GM19239 (cell line): ENCODE data around the gene SLC31A2.
A peak's percentile ranks its signal among the peaks of the same experiment; 100 is the strongest.
"Not testable (repeated sequence)": the region's sequence is repeated elsewhere in the genome, so short reads cannot be mapped to it uniquely, and the experiment has no call there.

Source experiments
- DNase-seq: peaks from one replicate; pipeline ENCODE4 v3.0.0; 2011; ENCODE audit warnings: low spot score; ENCODE audit not compliant: insufficient read length
- FAIRE-seq: peaks from 2 replicates; lab custom pipeline; 2011; peaks lifted over from hg19 to GRCh38; lab: Jason Lieb, UNC

Gene SLC31A2

GRCh38 chr9:113150670-113151611, at the start of gene SLC31A2:
TSS of gene SLC31A2 (plus strand) at chr9:113151007. CDS start at chr9:113151075, 68 bp downstream.
- peak; percentile 85 for DNase-seq
- FAIRE-seq: peak; percentile 39

- not testable (repeated sequence) for FAIRE-seq, DNase-seq
Measured at GRCh38 chr9:113105345-113105744, 45.5 kb upstream of the SLC31A2 start.

DNA sequence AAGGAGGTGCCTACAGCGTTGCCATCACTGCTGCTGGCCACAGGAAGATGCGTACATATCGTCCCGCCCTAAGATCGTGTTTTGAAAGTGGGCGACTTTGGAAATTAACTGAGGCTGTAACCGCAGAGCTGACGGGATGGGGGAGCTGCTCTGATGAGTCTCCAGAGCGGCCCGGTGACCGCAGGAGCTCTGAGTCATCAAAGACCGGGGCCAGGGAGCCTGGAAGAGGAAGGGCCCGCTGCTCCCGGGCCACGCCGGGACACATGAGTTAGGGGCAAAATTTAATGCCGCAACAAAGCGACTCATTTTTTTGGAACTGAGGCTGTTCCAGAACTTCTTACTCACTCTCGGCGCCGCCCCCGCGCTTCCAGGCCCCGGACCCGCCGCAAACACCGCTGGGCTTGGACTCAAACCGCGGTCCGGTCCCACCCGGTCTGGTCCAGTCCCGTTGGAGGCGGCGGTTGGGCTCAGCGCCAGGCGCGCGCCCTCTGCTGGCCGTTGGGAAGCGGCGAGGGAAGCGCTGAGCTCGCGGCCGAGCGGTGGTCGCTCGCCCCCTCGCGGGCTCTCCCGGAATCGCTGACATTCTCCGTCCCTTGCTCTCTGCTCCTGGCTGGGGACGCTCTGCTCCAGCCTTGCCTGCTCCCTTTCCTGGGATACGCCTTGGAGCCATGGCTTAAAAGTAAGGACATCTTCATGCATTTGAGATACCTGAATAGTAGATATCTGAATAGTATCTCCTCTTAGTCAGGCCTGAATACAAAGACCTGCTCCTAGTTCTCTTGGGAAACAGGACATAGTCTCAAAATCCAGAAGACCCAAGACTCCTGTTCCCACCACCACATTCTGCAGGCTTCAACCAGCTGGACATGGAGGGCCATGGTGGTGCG, 39.5 kb upstream of the SLC31A2 start:
- FAIRE-seq: peak; percentile 26

DNA sequence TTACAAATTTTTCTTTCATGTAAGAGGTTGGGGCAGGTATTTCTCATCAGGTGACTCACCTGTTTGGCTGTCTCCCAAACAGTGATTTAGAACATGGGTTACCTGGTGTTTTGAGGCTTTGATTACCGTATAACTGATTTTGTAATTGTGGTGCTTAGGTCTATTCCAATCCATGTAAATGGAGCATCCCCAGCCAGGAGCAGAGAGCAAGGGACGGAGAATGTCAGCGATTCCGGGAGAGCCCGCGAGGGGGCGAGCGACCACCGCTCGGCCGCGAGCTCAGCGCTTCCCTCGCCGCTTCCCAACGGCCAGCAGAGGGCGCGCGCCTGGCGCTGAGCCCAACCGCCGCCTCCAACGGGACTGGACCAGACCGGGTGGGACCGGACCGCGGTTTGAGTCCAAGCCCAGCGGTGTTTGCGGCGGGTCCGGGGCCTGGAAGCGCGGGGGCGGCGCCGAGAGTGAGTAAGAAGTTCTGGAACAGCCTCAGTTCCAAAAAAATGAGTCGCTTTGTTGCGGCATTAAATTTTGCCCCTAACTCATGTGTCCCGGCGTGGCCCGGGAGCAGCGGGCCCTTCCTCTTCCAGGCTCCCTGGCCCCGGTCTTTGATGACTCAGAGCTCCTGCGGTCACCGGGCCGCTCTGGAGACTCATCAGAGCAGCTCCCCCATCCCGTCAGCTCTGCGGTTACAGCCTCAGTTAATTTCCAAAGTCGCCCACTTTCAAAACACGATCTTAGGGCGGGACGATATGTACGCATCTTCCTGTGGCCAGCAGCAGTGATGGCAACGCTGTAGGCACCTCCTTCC, 37.9 kb upstream of the SLC31A2 start:
- peak; percentile 76 for FAIRE-seq
- DNase-seq: not testable (repeated sequence)

More for the DNA sequence above, 39.5 kb upstream of the SLC31A2 start:
- not testable (repeated sequence) for DNase-seq

DNA sequence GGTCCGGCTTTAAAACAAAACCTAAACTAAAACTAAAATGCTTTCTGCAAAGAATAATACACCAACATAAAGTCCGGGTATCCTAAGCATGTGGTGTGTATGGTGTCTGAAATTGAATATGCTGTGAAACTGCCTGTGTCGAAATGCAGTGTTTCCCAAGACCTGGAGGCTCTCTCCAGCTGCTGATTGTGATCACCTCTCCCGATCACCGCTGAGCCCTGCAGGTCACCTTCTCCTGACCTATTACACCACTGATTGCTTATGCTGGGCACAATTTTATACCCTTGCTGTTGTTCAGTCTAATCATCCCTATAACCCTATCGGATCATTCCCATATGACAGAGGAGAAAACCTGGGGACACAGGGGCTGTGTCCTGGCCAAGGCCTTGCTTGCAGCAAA, 32.0 kb upstream of the SLC31A2 start:
- not testable (repeated sequence) for FAIRE-seq

DNA sequence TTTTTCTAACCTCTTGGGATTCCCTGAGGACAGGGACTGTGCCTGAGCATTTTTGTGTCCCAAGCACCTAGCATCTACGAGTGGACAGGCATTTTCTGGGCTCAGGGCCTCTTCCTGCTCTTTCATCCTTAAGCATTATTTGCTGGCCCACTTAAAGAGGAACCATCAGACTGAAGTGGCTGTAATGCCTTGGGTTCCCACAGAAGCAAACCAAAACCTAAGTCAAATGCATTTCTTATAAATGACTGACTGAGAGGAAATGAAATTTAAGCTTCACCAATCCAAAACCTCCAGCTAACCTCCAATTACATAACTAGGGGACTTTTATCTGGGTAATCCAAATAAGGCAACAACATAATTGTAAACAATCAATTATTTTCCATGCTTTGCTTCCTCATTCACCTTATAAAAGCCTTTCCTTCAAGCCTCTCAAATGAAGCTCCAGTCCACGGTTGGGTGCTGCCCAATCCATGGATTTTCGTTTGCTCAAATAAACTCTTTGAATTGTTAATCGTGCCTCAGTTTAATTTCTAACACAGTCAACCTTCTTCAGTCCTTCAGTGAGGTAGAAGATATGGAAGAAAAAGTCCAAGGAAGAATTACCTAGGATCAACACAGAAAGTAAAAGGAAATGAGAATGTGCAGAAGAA, 25.3 kb upstream of the SLC31A2 start:
- DNase-seq (no peak), FAIRE-seq (no peak)

More for the DNA sequence above, 32.0 kb upstream of the SLC31A2 start:
- not testable (repeated sequence) for DNase-seq

GRCh38 chr9:113129466-113129865, 21.3 kb upstream of the SLC31A2 start:
- no peak for FAIRE-seq
- no peak for DNase-seq

DNA sequence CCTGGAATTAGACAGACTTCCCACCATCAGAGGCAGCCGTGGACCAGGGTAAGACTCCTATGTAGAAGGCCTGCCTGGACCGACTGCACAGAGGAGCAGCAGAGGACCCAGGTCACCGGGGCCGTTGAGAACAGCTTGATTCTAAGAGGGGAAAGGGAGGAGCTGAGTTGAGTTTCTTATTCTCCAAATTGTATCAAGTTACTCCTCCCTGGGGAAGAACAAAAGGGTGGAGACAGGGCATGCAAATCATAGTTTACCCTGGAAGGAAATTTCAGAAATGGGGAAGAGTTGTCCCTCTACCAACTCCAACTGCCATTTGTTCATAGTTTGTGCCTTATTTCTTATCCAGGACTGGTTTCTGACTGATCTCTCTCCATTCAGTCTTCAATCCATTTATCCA, 20.9 kb upstream of the SLC31A2 start:
- DNase-seq: no peak
- no peak for FAIRE-seq

GRCh38 chr9:113131689-113132151, 19.1 kb upstream of the SLC31A2 start:
- FAIRE-seq: no peak
- no peak for DNase-seq

DNA sequence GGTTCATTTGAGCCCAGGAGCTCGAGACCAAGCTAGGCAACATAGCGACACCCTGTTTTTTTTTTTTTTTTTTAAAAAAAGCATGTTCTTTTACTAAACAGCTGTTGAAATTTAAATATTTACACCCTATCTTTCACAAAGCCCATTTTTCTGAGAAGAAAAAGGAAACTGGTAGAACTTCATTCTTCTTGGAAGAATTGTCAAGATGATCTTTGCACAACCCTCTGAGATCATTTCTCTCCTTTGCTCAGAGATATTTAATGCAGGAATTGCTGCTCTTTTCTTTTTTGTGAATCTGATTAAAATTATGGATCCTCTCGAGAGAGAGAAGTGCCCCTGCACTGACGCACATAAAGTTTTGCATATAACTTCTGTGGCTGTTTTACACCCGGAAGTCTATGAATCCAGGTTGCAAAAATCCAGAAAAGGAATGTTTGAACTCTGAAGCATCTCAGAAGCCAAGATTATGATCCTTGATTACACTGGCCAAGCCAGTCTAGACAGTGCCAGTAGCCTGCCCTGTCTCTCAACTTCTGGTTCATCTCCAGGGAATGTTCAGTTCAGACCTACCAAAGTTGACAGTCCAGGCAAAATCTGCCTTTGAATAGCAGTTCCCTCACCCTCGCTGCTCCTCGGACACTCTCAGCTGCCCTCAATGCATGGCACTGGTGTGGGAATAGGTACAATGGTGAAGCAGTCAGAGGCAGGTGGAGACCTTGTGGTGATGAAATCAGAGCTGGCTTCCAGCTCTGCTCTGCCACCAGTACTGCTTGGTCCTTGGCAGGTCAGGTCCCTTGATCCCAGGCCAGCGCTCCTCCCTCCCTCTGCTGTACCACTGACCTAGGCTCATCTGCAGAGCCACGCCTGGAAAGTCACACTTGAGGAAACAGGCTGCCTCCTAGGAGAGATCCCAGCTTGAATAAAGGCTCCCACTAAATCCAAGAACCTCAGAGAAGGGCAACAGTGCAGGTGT, 13.3 kb upstream of the SLC31A2 start:
- no peak for DNase-seq
- no peak for FAIRE-seq

DNA sequence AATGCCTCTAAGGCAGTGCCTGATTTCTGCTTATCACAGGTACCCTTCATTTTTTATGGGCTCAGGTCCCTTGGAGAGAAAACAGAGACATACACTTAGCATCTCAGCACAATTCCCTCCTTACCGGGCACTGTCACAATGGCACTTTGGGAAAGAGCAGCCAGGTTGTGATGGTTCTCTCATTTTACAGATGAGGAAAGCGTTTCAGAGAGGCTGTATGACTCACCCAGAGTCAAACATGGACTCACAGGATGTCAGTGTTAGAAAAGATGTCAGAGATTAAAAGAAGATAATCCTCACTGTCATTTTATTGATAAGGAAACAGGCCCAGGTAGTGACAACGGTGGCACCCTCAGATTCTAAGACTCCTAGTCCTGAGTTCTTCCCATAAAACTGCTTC, 12.0 kb upstream of the SLC31A2 start:
- DNase-seq (no peak), FAIRE-seq (no peak)

DNA sequence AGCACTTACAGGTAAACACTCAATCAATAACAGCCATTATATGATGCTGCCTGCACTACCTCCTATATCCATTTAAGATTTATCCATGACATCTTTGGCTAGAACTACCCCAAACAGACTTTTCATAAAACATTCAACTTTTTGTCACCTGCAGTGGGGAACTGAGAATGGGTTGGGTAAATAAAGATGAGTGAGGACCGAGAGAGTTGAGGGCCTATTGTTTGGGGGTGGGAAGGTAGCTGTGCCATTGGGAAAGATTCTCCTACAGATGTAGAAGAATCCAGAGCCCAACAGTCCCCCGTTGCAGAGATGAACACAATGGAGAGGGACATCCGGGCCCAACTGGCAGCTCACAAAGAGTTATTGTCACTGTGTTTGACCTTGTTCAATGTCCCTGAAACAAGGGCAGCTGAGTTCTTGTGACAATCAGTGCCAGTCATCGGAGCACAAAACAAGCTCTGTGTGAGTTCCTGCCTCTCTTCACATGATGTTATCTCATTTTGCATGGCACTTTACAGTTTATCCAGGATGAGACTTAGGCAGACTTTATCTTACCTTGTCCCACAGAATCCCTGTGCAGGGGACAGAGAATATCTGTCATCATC, 11.5 kb upstream of the SLC31A2 start:
- no peak for DNase-seq

GRCh38 chr9:113139953-113140352, 10.9 kb upstream of the SLC31A2 start:
- FAIRE-seq (no peak), DNase-seq (no peak)

More for the DNA sequence above, 11.5 kb upstream of the SLC31A2 start:
- FAIRE-seq: no peak

DNA sequence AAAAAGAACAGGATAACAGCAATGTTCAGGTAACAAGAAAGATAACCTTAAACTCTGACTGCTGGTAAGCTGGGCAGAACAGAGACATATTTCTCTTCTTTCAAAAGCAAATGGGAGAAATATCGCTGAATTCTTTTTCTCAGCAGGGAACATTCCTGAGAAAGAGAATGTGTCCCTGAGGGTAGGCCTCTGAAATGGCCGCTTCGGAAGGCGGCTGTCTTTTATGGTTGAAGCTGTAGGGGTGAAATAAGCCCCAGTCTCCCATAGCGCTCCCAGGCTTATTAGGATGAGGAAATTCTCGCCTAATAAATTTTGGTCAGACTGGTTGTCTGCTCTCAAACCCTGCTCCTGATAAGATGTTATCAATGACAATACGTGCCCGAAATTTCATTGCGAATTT, 9.9 kb upstream of the SLC31A2 start:
- not testable (repeated sequence) for FAIRE-seq, DNase-seq

DNA sequence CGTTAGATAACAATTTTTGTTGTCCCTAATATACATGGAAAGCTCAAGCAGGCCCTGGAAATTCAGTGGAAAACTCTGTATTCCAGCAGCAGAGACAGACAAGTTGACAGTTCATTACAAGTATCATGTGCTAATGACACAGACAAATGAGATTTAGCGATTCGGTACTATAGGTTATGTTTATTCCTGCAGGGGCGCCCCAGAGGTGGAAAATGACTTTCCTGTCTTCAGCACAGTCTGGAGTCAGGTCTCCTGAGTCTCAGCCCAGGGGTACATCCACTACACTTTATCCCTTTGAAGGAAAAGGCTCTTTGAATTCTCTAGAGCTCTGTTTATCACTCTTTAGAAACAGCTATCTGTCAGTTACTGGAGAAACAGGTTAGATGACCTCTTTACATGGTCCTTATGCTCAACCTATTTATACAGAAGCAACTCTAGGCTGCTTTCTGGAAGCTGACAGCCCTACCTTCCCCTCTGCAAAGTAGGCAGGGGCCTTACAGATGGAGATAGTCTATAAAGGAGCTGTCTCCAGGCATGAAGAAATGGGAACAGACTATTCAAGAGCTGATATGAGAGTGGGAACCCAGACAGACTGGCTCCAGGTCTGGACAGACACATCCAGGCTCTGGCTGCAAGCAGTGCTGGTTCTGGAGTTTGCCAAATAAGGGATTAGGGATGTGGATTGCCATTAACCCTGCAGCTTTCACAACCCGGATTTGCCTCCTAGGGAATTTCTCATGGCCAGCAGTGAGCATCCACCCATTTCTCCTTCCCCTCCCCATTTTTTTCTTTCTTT, 7.2 kb upstream of the SLC31A2 start:
- DNase-seq: no peak
- FAIRE-seq: no peak

GRCh38 chr9:113148372-113148705, 2.5 kb upstream of the SLC31A2 start:
- FAIRE-seq: no peak
- DNase-seq: no peak
